Esophagus muscularis mucosa (tissue), 4 donors: ENCODE results near the gene TRRAP. TPM values are rescaled to one million over a fixed set of nuclear protein-coding genes. Genes with fewer than 3 reads are reported as not detected.

Source experiments
- DNase-seq: peaks from one replicate; pipeline ENCODE4 v3.0.0-alpha.2; 2017; ENCODE audit errors: extremely low spot score
- H3K27ac ChIP-seq, 4 donors: fragments of 200-600 bp; sonication (generic); replicated peaks in 1 of 4; 1 replicate in 3 of 4; 2 replicates in 1 of 4; pipeline ENCODE4 v1.5.1; 2016 to 2019; ENCODE audit warnings: mild to moderate bottlenecking in 1 of 4
- H3K27me3 ChIP-seq, 4 donors: fragments of 200-600 bp; sonication (generic); one replicate each; pipeline versions ENCODE4 v1.5.1 to v1.6.0; 2016 to 2019
- H3K36me3 ChIP-seq, 4 donors: fragments of 200-600 bp; sonication (generic); one replicate each; pipeline ENCODE4 v1.5.1; 2016 to 2019
- H3K4me1 ChIP-seq, 4 donors: fragments of 200-600 bp; sonication (generic); one replicate each; pipeline ENCODE4 v1.5.1; 2016 to 2019
- H3K4me3 ChIP-seq, 4 donors: fragments of 200-600 bp; sonication (generic); 1 replicate in 2 of 4; 2 replicates in 2 of 4; pipeline ENCODE4 v1.5.1; 2016 to 2019; ENCODE audit warnings: mild to moderate bottlenecking in 4 of 4, moderate library complexity in 1 of 4
- H3K9me3 ChIP-seq, 4 donors: fragments of 200-600 bp; sonication (generic); 1 replicate in 3 of 4; 2 replicates in 1 of 4; pipeline ENCODE4 v1.5.1; 2016 to 2019
- CTCF ChIP-seq, 3 experiments: fragments of 200-600 bp in 2 of 3; fragments of 450-650 bp in 1 of 3; sonication (generic) in 2 of 3; IDR thresholded peaks; one replicate each; pipeline ENCODE4 v1.5.1; 2017 to 2019; ENCODE audit warnings: antibody characterized with exemption in 3 of 3, mild to moderate bottlenecking in 2 of 3, moderate library complexity in 1 of 3
- EP300 ChIP-seq: sonication (generic); formaldehyde crosslinking; IDR thresholded peaks from one replicate; pipeline ENCODE4 v1.6.1; 2017; ENCODE audit warnings: antibody characterized with exemption
- POLR2A ChIP-seq: fragments of 450-650 bp; IDR thresholded peaks from one replicate; pipeline ENCODE4 v1.6.1; 2017; ENCODE audit warnings: antibody characterized with exemption, moderate library complexity, mild to moderate bottlenecking, low read depth
- POLR2AphosphoS5 ChIP-seq, 2 donors: sonication (generic); formaldehyde crosslinking; IDR thresholded peaks; one replicate each; pipeline ENCODE4 v1.6.1; 2017; ENCODE audit warnings: antibody characterized with exemption in 2 of 2
- WGBS: methylation state at CpG from one replicate; pipeline ENCODE4 v1.1.5; 2018; 5-methylcytosine and 5-hydroxymethylcytosine counted together
- intact Hi-C: fragments of 100-400 bp; cut with DNase I; formaldehyde crosslinking; loops from one replicate; pipeline ENCODE4 v1.15.1; 2023
- total RNA-seq, 4 donors: library from RNA; depleted of rRNA; stranded (reverse); fragments of >200 nt; gene quantifications; one replicate each; pipeline versions ENCODE4 v1.1.0 to v1.2.1, GENCODE V29; 2016

The TRRAP gene
- total RNA-seq, 4 donors from 2014 or later = 22.9 to 38.0 (median 29.7) TPM

GRCh38 chr7:99004216-99004615 lies 125.9 kb downstream of the TRRAP start:
- no peaks in the 10 kb centered on the region for H3K27me3 ChIP-seq
- no peaks in the 10 kb centered on the region for H3K4me1 ChIP-seq
- TF ChIP-seq EP300 (no peak), POLR2AphosphoS5 (IDR thresholded peaks at IDR 0.05) (no peak), POLR2A (no peak), CTCF (IDR thresholded peaks at IDR 0.05) (no peak)
- no peak overlapping the region for H3K27ac ChIP-seq
- H3K9me3 ChIP-seq = no peaks in the 10 kb centered on the region
- no peak overlapping the region for H3K4me3 ChIP-seq
- intact Hi-C loops = no loop called here
- no peak for DNase-seq
- 93% methylated on average over 7 of the region's 8 CpGs for WGBS
- peaks cover 63 to 100% (median 94%) of the 10 kb centered on the region in 4 donors for H3K36me3 ChIP-seq

GRCh38 chr7:99004781-99005500 lies 126.6 kb downstream of the TRRAP start:
- no peaks in the 10 kb centered on the region for H3K9me3 ChIP-seq
- H3K27me3 ChIP-seq = no peaks in the 10 kb centered on the region
- no peak overlapping the region for H3K4me3 ChIP-seq
- no peaks in the 10 kb centered on the region for H3K4me1 ChIP-seq
- TF ChIP-seq CTCF (IDR thresholded peaks at IDR 0.05) = no peak
- TF ChIP-seq POLR2AphosphoS5 (IDR thresholded peaks at IDR 0.05) = no peak
- no peak for TF ChIP-seq POLR2A
- no peak for TF ChIP-seq EP300
- intact Hi-C loops = no loop called here
- WGBS = 94% methylated on average over 23 of the region's 26 CpGs
- DNase-seq = no peak
- H3K27ac ChIP-seq = no peak overlapping the region
- peaks cover 67 to 100% (median 93%) of the 10 kb centered on the region in 4 donors for H3K36me3 ChIP-seq

GRCh38 chr7:99005776-99006175 lies 127.4 kb downstream of the TRRAP start:
- H3K4me3 ChIP-seq = no peak overlapping the region
- H3K4me1 ChIP-seq = no peaks in the 10 kb centered on the region
- intact Hi-C loops = no loop called here
- 77% methylated on average over 12 of the region's 15 CpGs for WGBS
- TF ChIP-seq POLR2A = no peak
- no peak for TF ChIP-seq POLR2AphosphoS5 (IDR thresholded peaks at IDR 0.05)
- no peak for TF ChIP-seq EP300
- no peak for TF ChIP-seq CTCF (IDR thresholded peaks at IDR 0.05)
- no peaks in the 10 kb centered on the region for H3K9me3 ChIP-seq
- no peak for DNase-seq
- H3K36me3 ChIP-seq = peaks cover 67 to 100% (median 93%) of the 10 kb centered on the region in 4 donors
- no peak overlapping the region for H3K27ac ChIP-seq
- no peaks in the 10 kb centered on the region for H3K27me3 ChIP-seq

GRCh38 chr7:99006739-99007424 lies 128.6 kb downstream of the TRRAP start:
- TF ChIP-seq POLR2AphosphoS5 (IDR thresholded peaks at IDR 0.05) (no peak), POLR2A (no peak), EP300 (no peak), CTCF (IDR thresholded peaks at IDR 0.05) (no peak)
- H3K4me1 ChIP-seq = no peaks in the 10 kb centered on the region
- H3K36me3 ChIP-seq = peaks cover 75 to 100% (median 97%) of the 10 kb centered on the region in 4 donors
- peak; percentile 82 for DNase-seq
- WGBS = 95% methylated on average over 11 of the region's 11 CpGs
- H3K27me3 ChIP-seq = no peaks in the 10 kb centered on the region
- H3K27ac ChIP-seq = no peak overlapping the region
- no peak overlapping the region for H3K4me3 ChIP-seq
- intact Hi-C loops = no loop called here
- H3K9me3 ChIP-seq = no peaks in the 10 kb centered on the region
